GM23248 (cell line): Measurements from ENCODE around the gene KIFAP3.

ENCODE experiments used
- EZH2 ChIP-seq: fragments of 200-600 bp; sonication (generic); IDR thresholded peaks from 2 replicates; pipeline ENCODE4 v1.6.1; 2018; ENCODE audit warnings: antibody characterized with exemption, mild to moderate bottlenecking; ENCODE audit not compliant: insufficient read depth, poor library complexity, severe bottlenecking
- EZH2phosphoT487 ChIP-seq: fragments of 200-600 bp; sonication (generic); IDR thresholded peaks from 2 replicates; pipeline ENCODE4 v1.6.1; 2018; ENCODE audit warnings: antibody characterized with exemption, moderate library complexity, mild to moderate bottlenecking, low read depth; ENCODE audit not compliant: insufficient read depth

DNA sequence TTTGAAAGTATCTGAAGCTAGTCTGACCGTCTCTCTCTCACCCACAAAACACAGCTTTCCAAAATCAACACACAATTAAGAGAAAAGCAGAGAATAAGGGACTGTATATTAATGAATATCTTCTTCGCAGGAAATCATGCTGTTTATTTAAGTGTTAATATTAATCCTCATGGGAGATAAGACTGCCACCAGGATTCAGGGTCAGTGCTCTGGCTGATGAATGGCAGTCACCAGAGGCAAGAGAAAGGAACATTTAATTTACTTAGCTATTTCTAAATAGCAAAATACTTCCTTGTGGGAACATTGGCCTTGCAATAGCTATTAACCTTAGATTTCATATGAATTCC, 183.0 kb downstream of the KIFAP3 start:
- no peak for TF ChIP-seq EZH2
- no peak for TF ChIP-seq EZH2phosphoT487
